ENCODE data around the gene TSPAN32.
"Not testable (repeated sequence)": the region's sequence is repeated elsewhere in the genome, so short reads cannot be mapped to it uniquely, and the experiment has no call there.

TSPAN32 gene

GRCh38 chr11:2347308-2347830, 45.6 kb downstream of the TSPAN32 start:
- no peak for DNase-seq (ENCODE audit: low read depth, low spot score)
- H3K4me3 ChIP-seq (ENCODE audit: low read length): no peak overlapping the region

- H3K4me3 ChIP-seq (ENCODE audit: low read length): no peak overlapping the region
- DNase-seq (ENCODE audit: low read depth, low spot score): no peak
These were observed 47.2 kb downstream of the TSPAN32 start for GRCh38 chr11:2348986-2349385.

GRCh38 chr11:2351701-2352100, 49.9 kb downstream of the TSPAN32 start:
- DNase-seq (ENCODE audit: low read depth, low spot score): no peak
- H3K4me3 ChIP-seq (ENCODE audit: low read length): no peak overlapping the region

- no peak for DNase-seq (ENCODE audit: low read depth, low spot score)
- H3K4me3 ChIP-seq (ENCODE audit: low read length): no peak overlapping the region
These were observed 50.6 kb downstream of the TSPAN32 start for GRCh38 chr11:2352420-2352819.

GRCh38 chr11:2355000-2355644, 53.3 kb downstream of the TSPAN32 start:
- no peak overlapping the region for H3K4me3 ChIP-seq (ENCODE audit: low read length)
- no peak for DNase-seq (ENCODE audit: low read depth, low spot score)

- DNase-seq (ENCODE audit: low read depth, low spot score): no peak
- no peak overlapping the region for H3K4me3 ChIP-seq (ENCODE audit: low read length)
These were observed 55.4 kb downstream of the TSPAN32 start for GRCh38 chr11:2357246-2357645.

- not testable (repeated sequence) for DNase-seq (ENCODE audit: low read depth, low spot score); H3K4me3 ChIP-seq (ENCODE audit: low read length)
These were observed 55.8 kb downstream of the TSPAN32 start for GRCh38 chr11:2357651-2358050.

- H3K4me3 ChIP-seq (ENCODE audit: low read length): no peak overlapping the region
- no peak for DNase-seq (ENCODE audit: low read depth, low spot score)
These were observed 57.1 kb downstream of the TSPAN32 start for GRCh38 chr11:2358754-2359442.

GRCh38 chr11:2359557-2359956, 57.7 kb downstream of the TSPAN32 start:
- H3K4me3 ChIP-seq (ENCODE audit: low read length): no peak overlapping the region
- no peak for DNase-seq (ENCODE audit: low read depth, low spot score)

- DNase-seq (ENCODE audit: low read depth, low spot score): no peak
- no peak overlapping the region for H3K4me3 ChIP-seq (ENCODE audit: low read length)
These were observed 58.3 kb downstream of the TSPAN32 start for GRCh38 chr11:2360081-2360642.

GRCh38 chr11:2361565-2361964, 59.8 kb downstream of the TSPAN32 start:
- DNase-seq (ENCODE audit: low read depth, low spot score): no peak
- no peak overlapping the region for H3K4me3 ChIP-seq (ENCODE audit: low read length)

- H3K4me3 ChIP-seq (ENCODE audit: low read length): no peak overlapping the region
- DNase-seq (ENCODE audit: low read depth, low spot score): no peak
These were observed 60.6 kb downstream of the TSPAN32 start for GRCh38 chr11:2362414-2362813.

- no peak overlapping the region for H3K4me3 ChIP-seq (ENCODE audit: low read length)
- DNase-seq (ENCODE audit: low read depth, low spot score): no peak
These were observed 61.3 kb downstream of the TSPAN32 start for GRCh38 chr11:2363130-2363529.

- DNase-seq (ENCODE audit: low read depth, low spot score): no peak
These were observed 62.0 kb downstream of the TSPAN32 start for GRCh38 chr11:2363577-2364370.

GRCh38 chr11:2364386-2364785, 62.6 kb downstream of the TSPAN32 start:
- not testable (repeated sequence) for H3K4me3 ChIP-seq (ENCODE audit: low read length); DNase-seq (ENCODE audit: low read depth, low spot score)

More at GRCh38 chr11:2363577-2364370, 62.0 kb downstream of the TSPAN32 start:
- no peak overlapping the region for H3K4me3 ChIP-seq (ENCODE audit: low read length)

GRCh38 chr11:2365571-2366210, 63.9 kb downstream of the TSPAN32 start:
- DNase-seq (ENCODE audit: low read depth, low spot score): no peak
- no peak overlapping the region for H3K4me3 ChIP-seq (ENCODE audit: low read length)

- no peak overlapping the region for H3K4me3 ChIP-seq (ENCODE audit: low read length)
- DNase-seq (ENCODE audit: low read depth, low spot score): no peak
These were observed 64.5 kb downstream of the TSPAN32 start for GRCh38 chr11:2366276-2366675.

- no peak for DNase-seq (ENCODE audit: low read depth, low spot score)
- H3K4me3 ChIP-seq (ENCODE audit: low read length): no peak overlapping the region
These were observed 64.9 kb downstream of the TSPAN32 start for GRCh38 chr11:2366733-2367132.
